ENCODE measurements around the gene LRRC25.
"Not testable (repeated sequence)": the region's sequence is repeated elsewhere in the genome, so short reads cannot be mapped to it uniquely, and the experiment has no call there.

GRCh38 chr19:18348818-18349339 is 48.5 kb downstream of the LRRC25 start:
- not testable (repeated sequence) for TF ChIP-seq REST (IDR thresholded peaks at IDR 0.05); JUNB (IDR thresholded peaks at IDR 0.05); USF2 (IDR thresholded peaks at IDR 0.05); GATA3 (IDR thresholded peaks at IDR 0.05; ENCODE audit: borderline replicate concordance); HOXA7 (CRISPR knock-in tag; IDR thresholded peaks at IDR 0.05); ZC3H11A (IDR thresholded peaks at IDR 0.05); NR3C1 (IDR thresholded peaks at IDR 0.05); KDM1A (IDR thresholded peaks at IDR 0.05; ENCODE audit: low read depth); EHMT2 (IDR thresholded peaks at IDR 0.05; ENCODE audit: low read depth); MAFK (IDR thresholded peaks at IDR 0.05; ENCODE audit: partially characterized antibody); JUN (IDR thresholded peaks at IDR 0.05); RNF2 (IDR thresholded peaks at IDR 0.05; ENCODE audit: borderline replicate concordance, low read depth)
- TF ChIP-seq, protein P1, sequence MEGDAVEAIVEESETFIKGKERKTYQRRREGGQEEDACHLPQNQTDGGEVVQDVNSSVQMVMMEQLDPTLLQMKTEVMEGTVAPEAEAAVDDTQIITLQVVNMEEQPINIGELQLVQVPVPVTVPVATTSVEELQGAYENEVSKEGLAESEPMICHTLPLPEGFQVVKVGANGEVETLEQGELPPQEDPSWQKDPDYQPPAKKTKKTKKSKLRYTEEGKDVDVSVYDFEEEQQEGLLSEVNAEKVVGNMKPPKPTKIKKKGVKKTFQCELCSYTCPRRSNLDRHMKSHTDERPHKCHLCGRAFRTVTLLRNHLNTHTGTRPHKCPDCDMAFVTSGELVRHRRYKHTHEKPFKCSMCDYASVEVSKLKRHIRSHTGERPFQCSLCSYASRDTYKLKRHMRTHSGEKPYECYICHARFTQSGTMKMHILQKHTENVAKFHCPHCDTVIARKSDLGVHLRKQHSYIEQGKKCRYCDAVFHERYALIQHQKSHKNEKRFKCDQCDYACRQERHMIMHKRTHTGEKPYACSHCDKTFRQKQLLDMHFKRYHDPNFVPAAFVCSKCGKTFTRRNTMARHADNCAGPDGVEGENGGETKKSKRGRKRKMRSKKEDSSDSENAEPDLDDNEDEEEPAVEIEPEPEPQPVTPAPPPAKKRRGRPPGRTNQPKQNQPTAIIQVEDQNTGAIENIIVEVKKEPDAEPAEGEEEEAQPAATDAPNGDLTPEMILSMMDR (IDR thresholded peaks at IDR 0.05): not testable (repeated sequence)

Measured in A549 (cell line).